Measurements from ENCODE around the gene LARGE1.

GRCh38 chr22:33302549-33302948, 617.7 kb downstream of the LARGE1 start:
- no peak for TF ChIP-seq POLR2AphosphoS5 (IDR thresholded peaks at IDR 0.05; ENCODE audit: low read depth, low read length)
- no peak for TF ChIP-seq POLR2A (IDR thresholded peaks at IDR 0.05; ENCODE audit: low read depth, low read length)
- TF ChIP-seq TAF1 (IDR thresholded peaks at IDR 0.05; ENCODE audit: low read depth, low read length), result no peak
- TF ChIP-seq SPI1 (IDR thresholded peaks at IDR 0.05; ENCODE audit: low read depth, low read length), result no peak
- TF ChIP-seq POU2F2 (IDR thresholded peaks at IDR 0.05; ENCODE audit: low read depth, low read length), result no peak
